MG63 (cell line): Measurements from ENCODE around the gene CEP112. TPM values are rescaled to one million over a fixed set of nuclear protein-coding genes. Genes with fewer than 3 reads are reported as not detected.
"Not testable (repeated sequence)": the region's sequence is repeated elsewhere in the genome, so short reads cannot be mapped to it uniquely, and the experiment has no call there.

Experiments
- DNase-seq: peaks from one replicate; pipeline ENCODE4 v3.0.0-alpha.2; 2020
- H3K27me3 ChIP-seq: fragments of 250-450 bp; sonication (Bioruptor Pico); 2 replicates; pipeline ENCODE4 v1.5.1; 2020; ENCODE audit warnings: mild to moderate bottlenecking, moderate library complexity
- H3K36me3 ChIP-seq: fragments of 250-450 bp; sonication (Bioruptor Pico); 2 replicates; pipeline ENCODE4 v1.5.1; 2020; ENCODE audit warnings: mild to moderate bottlenecking, moderate library complexity
- H3K4me3 ChIP-seq: fragments of 250-450 bp; sonication (Bioruptor Pico); 2 replicates; pipeline ENCODE4 v1.5.1; 2020; ENCODE audit warnings: mild to moderate bottlenecking, moderate library complexity
- H3K9me3 ChIP-seq: fragments of 250-450 bp; sonication (Bioruptor Pico); 2 replicates; pipeline ENCODE4 v1.5.1; 2020; ENCODE audit warnings: mild to moderate bottlenecking, moderate library complexity
- total RNA-seq: library from RNA; depleted of rRNA; stranded (reverse); fragments of >200 nt; shearing (Covaris generic); gene quantifications from 2 replicates; pipeline ENCODE4 v1.2.3, GENCODE V29; 2014; ENCODE audit warnings: low replicate concordance

CEP112 gene
- total RNA-seq, 1 experiment from 2014 or later, result 0.59 TPM

GRCh38 chr17:65755799-65756198, 436.1 kb downstream of the CEP112 start:
- H3K36me3 ChIP-seq, result no peaks in the 10 kb centered on the region
- H3K27me3 ChIP-seq, result no peaks in the 10 kb centered on the region
- H3K9me3 ChIP-seq, result no peaks in the 10 kb centered on the region
- no peak for DNase-seq
- no peak overlapping the region for H3K4me3 ChIP-seq

GRCh38 chr17:65754630-65755029, 437.3 kb downstream of the CEP112 start:
- Histone ChIP-seq H3K36me3 (no peaks in the 10 kb centered on the region), H3K27me3 (no peaks in the 10 kb centered on the region), H3K4me3 (no peak overlapping the region), H3K9me3 (no peaks in the 10 kb centered on the region)
- DNase-seq, result no peak

DNA sequence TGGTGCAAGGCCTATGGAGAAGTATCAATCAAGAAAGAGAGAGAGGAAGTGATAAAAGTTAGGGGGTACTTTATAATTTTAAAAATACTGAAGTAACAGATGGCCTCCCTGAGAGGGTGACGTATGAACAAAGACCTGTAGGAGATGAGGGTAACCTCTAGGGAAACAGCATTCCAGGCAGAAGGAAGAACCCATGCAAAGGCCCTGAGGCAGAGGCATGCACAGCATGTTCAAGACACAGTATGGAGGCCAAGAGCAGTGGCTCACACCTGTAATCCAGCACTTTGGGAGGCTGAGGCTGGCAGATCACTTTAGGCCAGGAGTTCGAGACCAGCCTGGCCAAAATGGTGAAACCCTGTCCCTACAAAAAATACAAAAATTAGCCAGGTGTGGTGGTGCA, 437.9 kb downstream of the CEP112 start:
- no peaks in the 10 kb centered on the region for H3K36me3 ChIP-seq
- no peak for DNase-seq
- H3K9me3 ChIP-seq, result no peaks in the 10 kb centered on the region
- no peak overlapping the region for H3K4me3 ChIP-seq
- H3K27me3 ChIP-seq, result no peaks in the 10 kb centered on the region

DNA sequence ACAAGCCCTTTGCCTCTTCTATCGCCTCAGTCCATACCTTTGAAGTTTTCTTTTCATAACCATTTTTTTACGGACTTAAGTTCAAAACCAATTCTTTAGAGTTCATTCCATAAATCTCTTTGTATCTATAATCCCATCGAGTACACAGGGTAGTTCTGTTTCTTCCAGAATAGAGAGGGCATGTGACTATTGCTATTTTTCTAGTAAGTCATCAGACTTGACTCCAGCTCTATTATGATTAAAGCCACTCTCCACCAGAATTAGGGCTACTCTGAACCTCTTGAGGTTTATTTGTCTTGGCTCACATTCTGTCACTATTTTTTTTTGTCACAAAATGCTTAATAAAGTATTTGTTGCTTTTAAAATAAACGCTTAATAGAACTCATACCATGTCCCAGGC, 438.6 kb downstream of the CEP112 start:
- no peak for DNase-seq
- no peaks in the 10 kb centered on the region for H3K9me3 ChIP-seq
- H3K36me3 ChIP-seq, result no peaks in the 10 kb centered on the region
- no peak overlapping the region for H3K4me3 ChIP-seq
- H3K27me3 ChIP-seq, result no peaks in the 10 kb centered on the region

DNA sequence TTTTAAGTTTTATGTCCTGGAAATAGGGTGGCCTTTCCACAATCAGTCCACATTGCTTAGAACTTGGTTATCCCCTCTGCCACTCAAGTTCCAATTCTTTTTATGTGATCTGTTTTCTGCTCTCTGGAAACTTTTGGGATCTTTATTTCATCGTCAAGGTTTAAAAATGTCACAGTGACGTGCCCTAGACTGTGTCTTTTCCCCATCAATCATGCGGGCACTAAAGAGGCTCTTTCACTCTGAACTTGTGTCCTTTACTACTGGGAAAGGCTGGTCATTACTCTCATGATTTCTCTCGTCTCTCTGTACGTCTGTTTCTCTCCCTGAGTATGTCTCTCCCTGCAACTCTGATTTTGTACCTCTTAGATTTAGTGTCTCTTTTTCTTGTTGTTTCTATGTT, 440.7 kb downstream of the CEP112 start:
- no peak overlapping the region for H3K4me3 ChIP-seq
- no peak for DNase-seq
- no peaks in the 10 kb centered on the region for H3K9me3 ChIP-seq
- H3K36me3 ChIP-seq, result no peaks in the 10 kb centered on the region
- no peaks in the 10 kb centered on the region for H3K27me3 ChIP-seq

DNA sequence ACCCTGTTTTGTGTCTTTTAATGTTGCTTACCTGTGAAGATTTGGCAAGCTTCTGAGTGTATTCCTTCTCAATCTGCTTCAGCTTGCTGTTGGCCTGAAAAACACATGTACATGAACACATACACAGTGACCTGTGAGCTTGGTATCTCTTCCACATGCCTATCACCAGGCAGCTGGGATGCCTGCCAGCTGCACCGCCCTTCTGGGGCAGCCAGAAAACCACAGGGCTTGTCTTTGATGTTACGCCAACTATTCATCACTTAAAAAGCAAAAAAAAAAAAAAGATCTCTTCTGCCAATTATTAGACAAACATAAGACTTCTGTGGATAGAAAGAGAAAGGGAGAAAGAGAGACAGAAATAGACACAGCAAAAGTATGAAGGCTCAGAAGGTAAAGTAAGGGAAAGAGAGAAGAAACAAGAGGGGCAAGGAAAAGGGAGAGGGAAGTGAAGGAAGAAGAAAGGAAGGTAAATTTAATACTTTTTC, 441.3 kb downstream of the CEP112 start:
- Histone ChIP-seq H3K4me3 (no peak overlapping the region), H3K27me3 (no peaks in the 10 kb centered on the region), H3K36me3 (no peaks in the 10 kb centered on the region), H3K9me3 (no peaks in the 10 kb centered on the region)
- DNase-seq, result peak; percentile 96

GRCh38 chr17:65750166-65750565, 441.8 kb downstream of the CEP112 start:
- Histone ChIP-seq H3K9me3 (no peaks in the 10 kb centered on the region), H3K27me3 (no peaks in the 10 kb centered on the region), H3K36me3 (no peaks in the 10 kb centered on the region), H3K4me3 (no peak overlapping the region)
- DNase-seq, result no peak

DNA sequence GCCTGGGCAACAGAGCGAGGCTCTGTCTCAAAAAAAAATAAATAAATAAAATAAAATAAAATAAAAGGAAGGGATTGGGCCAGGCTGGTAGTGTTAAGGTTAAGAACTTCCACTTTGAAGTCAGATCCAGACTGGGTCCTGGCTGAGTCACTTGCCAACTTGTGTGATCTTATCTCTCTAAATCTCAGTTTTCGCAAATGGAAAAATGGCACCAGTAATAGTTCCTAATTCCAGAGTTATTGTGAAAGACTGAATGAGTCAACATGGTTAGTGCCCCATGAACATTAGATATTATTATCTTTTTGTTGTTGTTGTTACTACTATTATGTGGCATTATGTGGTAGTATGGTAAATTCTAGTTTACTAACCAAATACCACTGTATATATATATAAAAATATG, 442.5 kb downstream of the CEP112 start:
- DNase-seq, result peak; percentile 28
- H3K27me3 ChIP-seq, result no peaks in the 10 kb centered on the region
- no peaks in the 10 kb centered on the region for H3K9me3 ChIP-seq
- no peaks in the 10 kb centered on the region for H3K36me3 ChIP-seq
- no peak overlapping the region for H3K4me3 ChIP-seq

GRCh38 chr17:65745241-65745640, 446.7 kb downstream of the CEP112 start:
- Histone ChIP-seq H3K36me3 (no peaks in the 10 kb centered on the region), H3K9me3 (no peaks in the 10 kb centered on the region), H3K27me3 (no peaks in the 10 kb centered on the region), H3K4me3 (no peak overlapping the region)
- DNase-seq, result no peak

DNA sequence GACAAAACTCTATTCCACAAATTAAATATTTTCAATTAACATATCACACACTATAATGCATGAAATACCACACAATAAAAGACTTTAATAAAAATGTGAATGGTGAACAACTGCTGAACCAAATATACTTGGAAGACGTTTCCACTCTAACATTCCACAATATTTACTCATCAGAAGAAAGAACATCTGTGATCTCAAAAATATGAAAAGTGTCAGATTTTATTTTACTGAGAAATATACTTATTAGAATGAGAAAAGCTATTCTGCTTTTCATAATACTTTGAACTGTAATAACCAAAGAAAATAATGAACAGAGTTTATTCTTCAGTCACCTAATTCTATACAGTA, 448.7 kb downstream of the CEP112 start:
- DNase-seq, result no peak
- Histone ChIP-seq H3K9me3 (no peaks in the 10 kb centered on the region; the same call in 1 of the 2 replicates), H3K4me3 (no peak overlapping the region)

GRCh38 chr17:65742403-65743307, 449.3 kb downstream of the CEP112 start:
- Histone ChIP-seq H3K36me3 (no peaks in the 10 kb centered on the region), H3K27me3 (no peaks in the 10 kb centered on the region), H3K9me3 (no peaks in the 10 kb centered on the region; the same call in 1 of the 2 replicates), H3K4me3 (no peak overlapping the region)
- peak; percentile 79 for DNase-seq

More for the DNA sequence above, 448.7 kb downstream of the CEP112 start:
- no peaks in the 10 kb centered on the region for H3K27me3 ChIP-seq
- H3K36me3 ChIP-seq, result no peaks in the 10 kb centered on the region

DNA sequence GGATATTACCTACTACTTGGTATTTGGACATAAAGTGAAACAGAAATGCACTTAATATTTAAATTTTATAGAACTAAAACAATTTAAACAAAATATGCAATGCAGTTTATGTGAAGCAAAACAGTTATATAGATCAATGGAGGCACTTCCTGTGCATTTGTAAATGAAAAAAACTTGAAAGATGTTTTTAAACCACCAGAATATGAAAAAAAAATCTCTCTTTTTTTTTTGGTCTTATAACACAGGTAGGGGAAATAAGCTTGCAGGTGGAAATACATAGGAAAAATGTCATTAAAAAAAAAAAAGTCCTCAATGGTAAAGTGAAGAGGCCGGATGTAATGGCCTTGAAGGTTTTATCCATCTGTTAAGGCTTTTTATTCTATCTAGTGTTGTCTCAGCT, 450.2 kb downstream of the CEP112 start:
- no peaks in the 10 kb centered on the region for H3K36me3 ChIP-seq
- no peak for DNase-seq
- H3K4me3 ChIP-seq, result no peak overlapping the region
- H3K9me3 ChIP-seq, result no peaks in the 10 kb centered on the region; the same call in 1 of the 2 replicates
- no peaks in the 10 kb centered on the region for H3K27me3 ChIP-seq

DNA sequence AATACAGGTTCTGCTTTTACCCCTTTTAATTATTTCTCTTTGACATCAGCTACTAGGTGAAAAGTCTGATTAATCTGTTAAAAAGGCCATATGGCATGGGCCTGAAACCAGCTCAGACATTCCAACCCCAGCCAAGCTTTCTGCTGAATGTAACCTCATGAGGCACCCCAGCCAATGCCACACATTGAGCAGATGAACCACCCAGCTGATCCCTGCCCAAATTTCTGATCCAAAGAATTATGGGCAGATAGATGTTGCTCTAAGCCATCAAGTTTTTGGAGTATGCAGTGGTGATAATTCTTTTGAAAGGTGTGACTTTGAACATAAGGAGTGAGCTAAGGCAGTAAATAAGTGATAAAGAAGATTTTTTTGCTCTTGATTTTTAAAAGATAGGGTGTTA, 452.9 kb downstream of the CEP112 start:
- Histone ChIP-seq H3K36me3 (no peaks in the 10 kb centered on the region), H3K27me3 (no peaks in the 10 kb centered on the region), H3K4me3 (no peak overlapping the region), H3K9me3 (no peaks in the 10 kb centered on the region; the same call in 1 of the 2 replicates)
- no peak for DNase-seq

DNA sequence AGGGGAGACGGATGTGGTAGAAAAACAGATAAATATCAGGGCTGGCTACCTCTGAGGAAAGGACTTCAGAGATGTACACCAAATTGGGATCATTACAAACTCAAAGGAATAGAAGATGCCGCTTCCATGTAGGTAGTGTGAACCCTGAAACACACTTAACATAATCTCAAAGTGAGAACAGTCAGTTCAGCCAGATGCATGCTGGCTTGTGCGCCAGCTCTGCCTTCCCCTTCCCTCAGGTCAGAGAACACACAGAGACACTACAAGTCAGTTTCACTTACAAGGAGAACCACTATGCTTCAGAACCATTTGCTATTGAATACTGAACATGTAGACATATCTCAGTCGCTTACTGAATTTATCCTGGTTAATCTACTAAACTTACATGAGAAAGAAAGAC, 454.5 kb downstream of the CEP112 start:
- no peak overlapping the region for H3K4me3 ChIP-seq
- no peaks in the 10 kb centered on the region; the same call in 1 of the 2 replicates for H3K9me3 ChIP-seq
- no peak for DNase-seq
- H3K36me3 ChIP-seq, result no peaks in the 10 kb centered on the region
- H3K27me3 ChIP-seq, result no peaks in the 10 kb centered on the region

DNA sequence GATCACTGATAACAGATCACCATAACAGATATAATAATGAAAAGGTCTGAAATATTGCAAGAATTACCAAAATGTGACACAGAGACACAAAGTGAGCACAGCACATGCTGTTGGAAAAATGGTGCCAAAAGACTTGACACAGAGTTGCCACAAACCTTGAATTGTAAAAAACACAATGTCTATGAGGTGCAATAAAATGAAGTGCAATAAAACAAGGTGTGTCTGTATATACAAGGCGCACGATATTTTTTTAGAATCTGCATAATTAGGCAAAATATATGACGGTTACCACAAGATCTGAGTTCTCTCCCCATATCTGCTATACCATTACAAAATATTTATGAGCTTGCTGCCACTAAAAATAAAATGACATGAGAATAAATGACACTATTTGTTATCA, 458.6 kb downstream of the CEP112 start:
- no peak for DNase-seq
- no peaks in the 10 kb centered on the region; the same call in 1 of the 2 replicates for H3K9me3 ChIP-seq
- no peak overlapping the region for H3K4me3 ChIP-seq
- H3K27me3 ChIP-seq, result no peaks in the 10 kb centered on the region
- no peaks in the 10 kb centered on the region for H3K36me3 ChIP-seq

GRCh38 chr17:65732667-65733066, 459.3 kb downstream of the CEP112 start:
- not testable (repeated sequence) for DNase-seq, H3K27me3 ChIP-seq, H3K36me3 ChIP-seq

DNA sequence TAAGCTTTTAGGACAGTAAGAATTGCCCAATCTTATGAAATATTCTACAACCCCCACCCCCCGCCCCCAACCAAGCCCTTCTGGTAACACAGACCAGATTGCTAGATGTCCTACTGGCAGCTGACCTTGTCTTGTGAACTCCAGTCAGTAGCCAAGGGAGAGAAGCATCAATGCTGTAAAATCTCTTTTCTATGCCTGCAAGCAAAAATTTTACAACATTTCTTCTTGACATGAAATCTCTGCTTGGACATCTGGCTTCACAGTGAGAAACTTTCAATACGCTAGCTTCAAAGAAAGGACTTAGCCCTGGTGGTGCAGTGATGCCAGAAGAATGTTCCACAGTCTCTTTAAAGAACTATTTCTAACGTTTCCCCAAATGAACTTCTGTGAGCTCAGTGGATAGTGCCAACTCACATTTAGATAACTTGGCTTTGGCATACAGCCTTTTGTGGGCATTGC, 461.2 kb downstream of the CEP112 start:
- no peak overlapping the region for H3K4me3 ChIP-seq
- no peaks in the 10 kb centered on the region for H3K36me3 ChIP-seq
- H3K9me3 ChIP-seq, result no peaks in the 10 kb centered on the region; the same call in 1 of the 2 replicates
- no peak for DNase-seq
- H3K27me3 ChIP-seq, result no peaks in the 10 kb centered on the region

More at GRCh38 chr17:65732667-65733066, 459.3 kb downstream of the CEP112 start:
- H3K9me3 ChIP-seq, H3K4me3 ChIP-seq: not testable (repeated sequence)

DNA sequence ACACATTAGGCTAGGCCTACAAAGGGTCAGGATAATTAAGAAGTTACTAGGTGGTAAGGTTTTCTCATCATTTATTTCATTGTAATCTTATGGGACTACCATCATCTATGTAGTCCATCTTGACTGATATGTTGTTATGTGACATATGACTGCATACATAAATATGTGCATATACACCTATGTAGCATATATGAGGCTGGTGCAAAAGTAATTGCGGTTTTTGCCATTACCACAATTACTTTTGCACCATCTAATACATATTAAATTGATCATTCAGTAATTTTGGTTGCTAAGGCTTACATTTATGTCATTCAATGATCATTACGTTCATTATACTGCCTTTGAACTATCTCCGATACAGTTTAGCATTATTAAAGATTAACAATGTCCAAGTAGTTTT, 462.7 kb downstream of the CEP112 start:
- H3K36me3 ChIP-seq, result no peaks in the 10 kb centered on the region

More for the DNA sequence above, 462.7 kb downstream of the CEP112 start:
- H3K27me3 ChIP-seq, result no peaks in the 10 kb centered on the region
- no peak for DNase-seq
- H3K9me3 ChIP-seq, result no peaks in the 10 kb centered on the region; the same call in 1 of the 2 replicates
- no peak overlapping the region for H3K4me3 ChIP-seq
